Calu3 (cell line): Measurements from ENCODE around the gene KCNA2. TPM values are rescaled to one million over a fixed set of nuclear protein-coding genes. Genes with fewer than 3 reads are reported as not detected.

Experiments
- BruUV-seq: library from RNA; stranded (reverse); fragments of 400-500 nt; replicated peaks from 2 replicates; lab custom pipeline; 2021; lab: Mats Ljungman, UMichigan
- CTCF ChIA-PET: fragments of 300-600 bp; sonication (Branson Sonifier 250); formaldehyde crosslinking; loops from one replicate; lab custom pipeline; 2022; ENCODE audit warnings: antibody characterized with exemption; lab: Charles Lee
- DNase-seq: peaks from one replicate; pipeline ENCODE4 v3.0.0; 2022
- H3K27ac Mint-ChIP-seq: one replicate; pipeline ENCODE4 v1.8.0; 2022; ENCODE audit warnings: mixed read lengths; ENCODE audit not compliant: unreplicated experiment
- H3K27me3 Mint-ChIP-seq: one replicate; pipeline ENCODE4 v1.8.0; 2022; ENCODE audit warnings: mixed read lengths; ENCODE audit not compliant: unreplicated experiment
- H3K36me3 Mint-ChIP-seq: one replicate; pipeline ENCODE4 v1.8.0; 2022; ENCODE audit warnings: mild to moderate bottlenecking, moderate library complexity, mixed read lengths; ENCODE audit not compliant: insufficient read depth, unreplicated experiment
- H3K4me1 Mint-ChIP-seq: one replicate; pipeline ENCODE4 v1.8.0; 2022; ENCODE audit warnings: mild to moderate bottlenecking, low read depth, mixed read lengths; ENCODE audit not compliant: unreplicated experiment
- H3K4me3 Mint-ChIP-seq: one replicate; pipeline ENCODE4 v1.8.0; 2022; ENCODE audit warnings: mild to moderate bottlenecking, low read depth, moderate library complexity, mixed read lengths; ENCODE audit not compliant: unreplicated experiment
- H3K9me3 Mint-ChIP-seq: one replicate; pipeline ENCODE4 v1.8.0; 2022; ENCODE audit warnings: low read depth, mixed read lengths; ENCODE audit not compliant: unreplicated experiment
- intact Hi-C: fragments of 100-400 bp; cut with micrococcal nuclease; formaldehyde crosslinking; loops from one replicate; pipeline ENCODE4 v1.10.0; 2022; ENCODE audit not compliant: unreplicated experiment
- total RNA-seq: library from RNA; stranded (reverse); gene quantifications from 2 replicates; pipeline ENCODE4 v1.2.3, GENCODE V29; 2022
- TF ChIP-seq, protein P1 (sequence below): fragments of 200-600 bp; IDR thresholded peaks from one replicate; pipeline ENCODE4 v1.8.0; 2022; ENCODE audit warnings: antibody characterized with exemption; ENCODE audit not compliant: unreplicated experiment

KCNA2 gene
- total RNA-seq, 1 experiment from 2014 or later: not detected

DNA sequence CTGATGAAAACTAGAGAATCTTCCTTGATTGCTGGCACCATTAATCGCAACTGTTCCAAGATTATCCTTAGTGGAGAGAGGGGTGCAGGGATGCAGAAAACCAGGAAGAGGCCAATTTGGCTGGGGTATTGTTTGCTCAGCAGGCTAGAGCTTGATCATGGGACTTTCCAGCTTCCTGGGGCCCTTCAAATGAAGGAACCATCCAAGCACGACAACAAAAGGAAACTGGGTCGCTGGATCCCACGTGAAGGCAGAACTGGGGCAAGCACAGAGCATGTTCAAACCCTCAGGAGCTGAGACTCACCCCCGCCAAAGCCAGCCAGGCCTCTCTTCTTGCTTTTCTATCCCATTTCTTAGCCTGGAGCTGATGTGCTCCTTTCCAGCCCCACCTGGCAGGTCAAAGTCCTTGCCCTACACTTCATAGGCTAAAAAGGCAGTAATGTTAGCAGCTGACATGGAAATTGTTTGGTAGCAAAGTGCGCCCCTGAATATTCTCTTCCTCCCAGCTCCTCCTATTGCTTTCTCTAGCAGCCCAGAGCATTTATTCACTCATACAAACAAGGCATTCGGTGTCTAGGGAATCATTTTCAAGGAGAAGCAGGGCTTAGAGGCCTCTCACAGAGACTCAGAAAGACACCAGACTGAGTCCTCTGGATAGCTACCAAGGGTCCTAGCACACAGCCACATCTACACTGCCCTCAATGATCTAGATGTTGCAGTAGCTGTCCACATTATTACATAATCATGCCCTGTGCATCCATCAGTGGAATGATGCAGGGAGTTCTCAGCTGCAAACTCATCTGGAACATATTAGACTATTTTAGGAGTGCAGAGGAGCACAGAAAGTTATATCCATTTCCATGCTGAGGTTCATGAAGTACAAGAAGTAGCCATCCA lies 11.5 kb downstream of the KCNA2 start:
- no peak for DNase-seq
- H3K9me3 Mint-ChIP-seq: no peaks in the 10 kb centered on the region
- no peaks in the 10 kb centered on the region for H3K36me3 Mint-ChIP-seq
- H3K4me3 Mint-ChIP-seq: no peak overlapping the region
- no peaks in the 10 kb centered on the region for H3K4me1 Mint-ChIP-seq
- peaks cover 80% of the 10 kb centered on the region for H3K27me3 Mint-ChIP-seq
- TF ChIP-seq, protein P1, sequence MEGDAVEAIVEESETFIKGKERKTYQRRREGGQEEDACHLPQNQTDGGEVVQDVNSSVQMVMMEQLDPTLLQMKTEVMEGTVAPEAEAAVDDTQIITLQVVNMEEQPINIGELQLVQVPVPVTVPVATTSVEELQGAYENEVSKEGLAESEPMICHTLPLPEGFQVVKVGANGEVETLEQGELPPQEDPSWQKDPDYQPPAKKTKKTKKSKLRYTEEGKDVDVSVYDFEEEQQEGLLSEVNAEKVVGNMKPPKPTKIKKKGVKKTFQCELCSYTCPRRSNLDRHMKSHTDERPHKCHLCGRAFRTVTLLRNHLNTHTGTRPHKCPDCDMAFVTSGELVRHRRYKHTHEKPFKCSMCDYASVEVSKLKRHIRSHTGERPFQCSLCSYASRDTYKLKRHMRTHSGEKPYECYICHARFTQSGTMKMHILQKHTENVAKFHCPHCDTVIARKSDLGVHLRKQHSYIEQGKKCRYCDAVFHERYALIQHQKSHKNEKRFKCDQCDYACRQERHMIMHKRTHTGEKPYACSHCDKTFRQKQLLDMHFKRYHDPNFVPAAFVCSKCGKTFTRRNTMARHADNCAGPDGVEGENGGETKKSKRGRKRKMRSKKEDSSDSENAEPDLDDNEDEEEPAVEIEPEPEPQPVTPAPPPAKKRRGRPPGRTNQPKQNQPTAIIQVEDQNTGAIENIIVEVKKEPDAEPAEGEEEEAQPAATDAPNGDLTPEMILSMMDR: no peak
- no peak overlapping the region for H3K27ac Mint-ChIP-seq
- intact Hi-C loops: no loop called here
- no TSS peak for BruUV-seq
- CTCF ChIA-PET: interaction anchor here (1.3 kb wide), 1 partner anchor 70 kb away, joined by 4 read pairs; no protein-coding TSS in a partner anchor

DNA sequence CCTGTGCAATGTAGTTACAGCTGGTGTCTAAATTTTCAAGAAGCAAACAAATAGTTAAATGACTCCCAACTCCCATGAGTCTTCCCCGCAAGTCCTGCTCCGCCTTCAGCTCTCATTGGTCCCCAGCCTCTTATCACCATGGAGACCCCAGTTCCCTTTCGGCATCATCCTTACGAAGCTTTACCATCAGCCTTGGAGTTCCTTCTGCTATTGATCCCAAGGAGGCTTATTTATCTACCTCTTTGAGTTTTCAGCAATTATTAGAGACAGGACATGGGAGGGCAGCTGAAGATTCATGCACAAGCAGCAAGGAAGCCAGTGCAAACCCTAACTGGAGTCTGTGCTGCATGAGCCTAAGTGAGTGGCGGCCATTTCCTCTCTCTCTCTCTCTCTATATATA lies 12.3 kb downstream of the KCNA2 start:
- intact Hi-C loops: no loop called here
- no peaks in the 10 kb centered on the region for H3K4me1 Mint-ChIP-seq
- no peak overlapping the region for H3K4me3 Mint-ChIP-seq
- peaks cover 75% of the 10 kb centered on the region for H3K27me3 Mint-ChIP-seq
- no peak overlapping the region for H3K27ac Mint-ChIP-seq
- no peaks in the 10 kb centered on the region for H3K36me3 Mint-ChIP-seq
- CTCF ChIA-PET: interaction anchor here (1.3 kb wide), 1 partner anchor 69 kb away, joined by 4 read pairs; no protein-coding TSS in a partner anchor
- TF ChIP-seq, protein P1: no peak
- no TSS peak for BruUV-seq
- no peak for DNase-seq
- H3K9me3 Mint-ChIP-seq: no peaks in the 10 kb centered on the region

DNA sequence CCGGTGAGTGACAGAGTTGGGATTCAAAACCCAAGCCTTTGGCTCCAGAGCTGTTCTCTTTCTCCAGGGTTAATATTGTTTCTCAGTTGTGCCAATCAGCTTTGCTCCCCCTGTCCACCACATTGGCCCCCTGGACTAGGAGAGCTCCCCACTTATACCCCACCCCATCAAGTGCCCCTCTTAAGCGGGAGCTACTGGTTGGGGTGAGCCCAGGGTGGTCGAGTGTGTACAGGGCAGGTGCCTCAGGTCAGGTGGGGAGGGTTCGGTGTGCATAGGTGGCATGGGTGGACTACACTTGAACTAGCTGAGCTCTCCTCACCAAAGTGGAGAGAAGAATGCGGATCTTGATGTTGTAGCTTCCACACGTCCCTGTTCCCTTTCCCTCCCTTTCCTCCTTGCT lies 14.2 kb downstream of the KCNA2 start:
- TF ChIP-seq, protein P1: no peak
- DNase-seq: no peak
- no peak overlapping the region for H3K4me3 Mint-ChIP-seq
- H3K27ac Mint-ChIP-seq: no peak overlapping the region
- CTCF ChIA-PET: interaction anchor here (0.9 kb wide), 1 partner anchor 115 kb away, joined by 3 read pairs; no protein-coding TSS in a partner anchor
- H3K9me3 Mint-ChIP-seq: no peaks in the 10 kb centered on the region
- BruUV-seq: no TSS peak
- no peaks in the 10 kb centered on the region for H3K36me3 Mint-ChIP-seq
- no peaks in the 10 kb centered on the region for H3K4me1 Mint-ChIP-seq
- H3K27me3 Mint-ChIP-seq: peaks cover 75% of the 10 kb centered on the region
- intact Hi-C loops: no loop called here

DNA sequence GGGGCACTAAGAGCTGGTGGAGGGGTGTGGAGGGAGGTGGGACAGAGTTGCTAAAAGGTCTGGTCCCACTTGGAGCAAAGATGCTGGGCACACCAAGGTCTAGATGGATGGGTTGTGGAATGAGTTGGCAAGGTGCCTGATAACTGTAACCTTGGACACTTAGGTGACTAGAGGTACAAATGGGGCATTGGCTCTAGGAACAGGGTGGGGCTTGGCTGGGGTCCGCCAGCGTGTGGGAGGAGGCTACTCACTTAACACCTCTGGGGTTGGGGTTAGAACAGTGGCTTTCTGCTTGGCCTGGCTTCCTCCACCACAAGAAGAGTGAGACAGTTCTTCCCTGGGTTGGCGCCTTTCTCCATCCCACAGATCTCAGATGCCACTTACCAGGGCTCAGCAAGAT lies 17.2 kb downstream of the KCNA2 start:
- H3K4me3 Mint-ChIP-seq: no peak overlapping the region
- no peaks in the 10 kb centered on the region for H3K36me3 Mint-ChIP-seq
- CTCF ChIA-PET: no interaction called here
- H3K4me1 Mint-ChIP-seq: no peaks in the 10 kb centered on the region
- TF ChIP-seq, protein P1: no peak
- no peaks in the 10 kb centered on the region for H3K9me3 Mint-ChIP-seq
- no TSS peak for BruUV-seq
- no peak overlapping the region for H3K27ac Mint-ChIP-seq
- DNase-seq: no peak
- intact Hi-C loops: no loop called here
- H3K27me3 Mint-ChIP-seq: peaks cover 75% of the 10 kb centered on the region
